IMR-90 (cell line): Measurements from ENCODE around the gene ERCC5.
A peak's percentile ranks its signal among the peaks of the same experiment; 100 is the strongest.

Source experiments
- BHLHE40 ChIP-seq: fragments of 150-350 bp; IDR thresholded peaks from 2 replicates; pipeline ENCODE4 v1.6.1; 2016; ENCODE audit warnings: mild to moderate bottlenecking, low read depth, low read length
- CEBPB ChIP-seq: IDR thresholded peaks from 2 replicates; pipeline ENCODE4 v1.6.1; 2012; ENCODE audit warnings: low read depth, low read length, improper control_type of control experiment
- CTCF ChIP-seq: conservative IDR thresholded peaks from 2 replicates; pipeline ENCODE4 v1.5.1; 2012; ENCODE audit warnings: mild to moderate bottlenecking, low read depth, low read length, improper control_type of control experiment
- FOS ChIP-seq: fragments of 150-350 bp; IDR thresholded peaks from 2 replicates; pipeline ENCODE4 v1.6.1; 2016; ENCODE audit warnings: low read depth, low read length
- MAFK ChIP-seq: IDR thresholded peaks from 2 replicates; pipeline ENCODE4 v1.6.1; 2012; ENCODE audit warnings: low read depth, low read length, improper control_type of control experiment
- MAZ ChIP-seq: IDR thresholded peaks from 2 replicates; pipeline ENCODE4 v1.6.1; 2012; ENCODE audit warnings: low read depth, mild to moderate bottlenecking, low read length, improper control_type of control experiment, moderate library complexity, borderline replicate concordance
- MXI1 ChIP-seq: IDR thresholded peaks from 2 replicates; pipeline ENCODE4 v1.6.1; 2012; ENCODE audit warnings: low read depth, mild to moderate bottlenecking, low read length, moderate library complexity, borderline replicate concordance
- POLR2A ChIP-seq: IDR thresholded peaks from 2 replicates; pipeline ENCODE4 v1.6.1; 2012; ENCODE audit warnings: mild to moderate bottlenecking, low read depth, low read length
- RAD21 ChIP-seq: IDR thresholded peaks from 2 replicates; pipeline ENCODE4 v1.6.1; 2012; ENCODE audit warnings: low read length, improper control_type of control experiment
- RFX5 ChIP-seq: IDR thresholded peaks from 2 replicates; pipeline ENCODE4 v1.8.0; 2012; ENCODE audit warnings: low read depth, mild to moderate bottlenecking, low read length, moderate library complexity
- SMC3 ChIP-seq: fragments of 150-350 bp; IDR thresholded peaks from 2 replicates; pipeline ENCODE4 v1.6.1; 2016; ENCODE audit warnings: low read depth, mild to moderate bottlenecking, antibody characterized with exemption, low read length, moderate library complexity

- TF ChIP-seq CTCF (no peak), POLR2A (no peak), BHLHE40 (no peak), MAZ (no peak), SMC3 (no peak), RFX5 (no peak), RAD21 (no peak), MAFK (peak; percentile 83), MXI1 (no peak), CEBPB (no peak), FOS (no peak)
Observed at GRCh38 chr13:102914339-102914930, 68.6 kb downstream of the ERCC5 start.
